ENCODE results near the gene FXYD7. TPM values are rescaled to one million over a fixed set of nuclear protein-coding genes. Genes with fewer than 3 reads are reported as not detected.
A peak's percentile ranks its signal among the peaks of the same experiment; 100 is the strongest.
"Not testable (repeated sequence)": the region's sequence is repeated elsewhere in the genome, so short reads cannot be mapped to it uniquely, and the experiment has no call there.

The FXYD7 gene
- total and polyA plus RNA-seq, 9 of the 15 experiments (the other 6 are each of a cell fraction or from before 2014, with no cell fraction given), result 0.10 to 0.80 (median 0.31) TPM; not detected in 3

- H3K27me3 ChIP-seq (ENCODE audit: control insufficient read depth in 2 of 2, insufficient read depth in 2 of 2, low read length in 2 of 2); CTCF ChIA-PET (ENCODE audit: low intra/inter-chr PET ratio); BruUV-seq (replicated peaks); intact Hi-C loops (cut with micrococcal nuclease); H3K79me2 ChIP-seq (ENCODE audit: control insufficient read depth, insufficient read depth, low read length); POLR2A ChIA-PET; in situ Hi-C loops (cut with MboI); H3K36me3 ChIP-seq (ENCODE audit: control insufficient read depth, insufficient read depth, low read length); H4K20me1 ChIP-seq (replicated peaks; ENCODE audit: control insufficient read depth, insufficient read depth, low read length); DNase-seq (ENCODE audit: extremely low read depth in 1 of 4, low spot score in 3 of 4); H3K9ac ChIP-seq (ENCODE audit: insufficient read depth in 1 of 2, low read depth in 2 of 2, low read length in 2 of 2); ATAC-seq; H3K4me3 ChIP-seq; FAIRE-seq; H3K9me3 ChIP-seq (replicated peaks; ENCODE audit: control insufficient read depth, insufficient read depth, low read depth, low read length); H3K27ac ChIP-seq (ENCODE audit: extremely low read depth, low read depth, low read length); H3K9me1 ChIP-seq (ENCODE audit: control insufficient read depth, insufficient read depth, low read length); H3K4me1 ChIP-seq (replicated peaks in 1 of 2; ENCODE audit: control insufficient read depth in 2 of 2, insufficient read depth in 2 of 2, low read length in 2 of 2); H3K4me2 ChIP-seq (ENCODE audit: insufficient read depth, low read length): not testable (repeated sequence)
- peak overlapping the region; percentile 66 for H2AFZ ChIP-seq (ENCODE audit: low read depth, low read length)
- 54% methylated on average over 6 of the region's 6 CpGs for WGBS (ENCODE audit: insufficient coverage, low coverage, missing lambda C conversion rate)
- TF ChIP-seq BCOR (IDR thresholded peaks at IDR 0.05), result peak; percentile 42; the same call in 1 of the 2 replicates
- TF ChIP-seq CEBPB (tag; IDR thresholded peaks at IDR 0.05), result peak; percentile 11; the same call in 1 of the 2 replicates
These were observed 53.8 kb downstream of the FXYD7 start for GRCh38 chr19:35196861-35197260.

- POLR2A ChIA-PET, result interaction anchor here (1.0 to 1.4 kb wide), 6 partner anchors 14 to 27 kb away, joined by 3 to 4 read pairs (median 4); no protein-coding TSS in a partner anchor
- 38% methylated on average over 2 of the region's 2 CpGs for WGBS (ENCODE audit: insufficient coverage, low coverage, missing lambda C conversion rate)
- no peaks in the 10 kb centered on the region for H3K27me3 ChIP-seq (ENCODE audit: control insufficient read depth in 2 of 2, insufficient read depth in 2 of 2, low read length in 2 of 2)
- ATAC-seq (no peak), DNase-seq (ENCODE audit: extremely low read depth in 1 of 4, low spot score in 3 of 4) (no peak), FAIRE-seq (no peak)
- peaks cover 4 to 19% of the 10 kb centered on the region in 2 experiments; a peak in 4 of 5 replicates for H3K4me1 ChIP-seq (replicated peaks in 1 of 2; ENCODE audit: control insufficient read depth in 2 of 2, insufficient read depth in 2 of 2, low read length in 2 of 2)
- intact Hi-C loops (cut with micrococcal nuclease) (no loop called here), in situ Hi-C loops (cut with MboI) (no loop called here)
- H4K20me1 ChIP-seq (replicated peaks; ENCODE audit: control insufficient read depth, insufficient read depth, low read length), result no peaks in the 10 kb centered on the region
- H3K4me3 ChIP-seq, result no peak overlapping the region
- H2AFZ ChIP-seq (ENCODE audit: low read depth, low read length), result peak overlapping the region; percentile 4; the same call in 1 of the 2 replicates
- no peak overlapping the region for H3K4me2 ChIP-seq (ENCODE audit: insufficient read depth, low read length)
- TF ChIP-seq BRF2 (IDR thresholded peaks at IDR 0.05; ENCODE audit: borderline replicate concordance, insufficient read depth, insufficient read length) (no peak), ZNF644 (tag; IDR thresholded peaks at IDR 0.05; ENCODE audit: low read depth) (no peak), DMBX1 (CRISPR knock-in tag; IDR thresholded peaks at IDR 0.05; ENCODE audit: borderline replicate concordance) (no peak), ZNF239 (CRISPR knock-in tag; IDR thresholded peaks at IDR 0.05) (no peak), GABPB1 (CRISPR knock-in tag; IDR thresholded peaks at IDR 0.05) (no peak), KLF16 (IDR thresholded peaks at IDR 0.05) (no peak), FOXO4 (CRISPR knock-in tag; IDR thresholded peaks at IDR 0.05) (no peak), NCOR1 (IDR thresholded peaks at IDR 0.05) (no peak), NCOA2 (IDR thresholded peaks at IDR 0.05; ENCODE audit: partially characterized antibody in 2 of 2) (no peak), ETV6 (IDR thresholded peaks at IDR 0.05; ENCODE audit: borderline replicate concordance in 1 of 2, low read depth in 2 of 2, low read length in 1 of 2) (no peak), ETV6 (CRISPR knock-in tag; IDR thresholded peaks at IDR 0.05; ENCODE audit: borderline replicate concordance) (no peak), DPF2 (IDR thresholded peaks at IDR 0.05) (no peak), PHB (CRISPR knock-in tag; IDR thresholded peaks at IDR 0.05) (no peak), SIN3A (IDR thresholded peaks at IDR 0.05; ENCODE audit: borderline replicate concordance in 2 of 2, control insufficient read depth in 1 of 2, low read depth in 2 of 2, low read length in 2 of 2) (no peak)
- H3K9me3 ChIP-seq (replicated peaks; ENCODE audit: control insufficient read depth, insufficient read depth, low read depth, low read length), result 0 out of 2 replicates have a peak, but pooled peaks cover 2% of the 10 kb centered on the region
- no peak overlapping the region for H3K27ac ChIP-seq (ENCODE audit: extremely low read depth, low read depth, low read length)
- H3K9me1 ChIP-seq (ENCODE audit: control insufficient read depth, insufficient read depth, low read length), result no peaks in the 10 kb centered on the region
- CTCF ChIA-PET (ENCODE audit: low intra/inter-chr PET ratio), result no interaction called here
- H3K36me3 ChIP-seq (ENCODE audit: control insufficient read depth, insufficient read depth, low read length), result no peaks in the 10 kb centered on the region
- no peaks in the 10 kb centered on the region for H3K79me2 ChIP-seq (ENCODE audit: control insufficient read depth, insufficient read depth, low read length)
- H3K9ac ChIP-seq (ENCODE audit: insufficient read depth in 1 of 2, low read depth in 2 of 2, low read length in 2 of 2), result no peak overlapping the region
- BruUV-seq (replicated peaks), result no TSS peak
These were observed 56.4 kb downstream of the FXYD7 start for GRCh38 chr19:35199481-35199880.
